Measurements from ENCODE around the gene SENP5. TPM values are rescaled to one million over a fixed set of nuclear protein-coding genes. Genes with fewer than 3 reads are reported as not detected.

The SENP5 gene
- total RNA-seq, 2 donors from 2014 or later: 28.3 to 62.9 TPM

DNA sequence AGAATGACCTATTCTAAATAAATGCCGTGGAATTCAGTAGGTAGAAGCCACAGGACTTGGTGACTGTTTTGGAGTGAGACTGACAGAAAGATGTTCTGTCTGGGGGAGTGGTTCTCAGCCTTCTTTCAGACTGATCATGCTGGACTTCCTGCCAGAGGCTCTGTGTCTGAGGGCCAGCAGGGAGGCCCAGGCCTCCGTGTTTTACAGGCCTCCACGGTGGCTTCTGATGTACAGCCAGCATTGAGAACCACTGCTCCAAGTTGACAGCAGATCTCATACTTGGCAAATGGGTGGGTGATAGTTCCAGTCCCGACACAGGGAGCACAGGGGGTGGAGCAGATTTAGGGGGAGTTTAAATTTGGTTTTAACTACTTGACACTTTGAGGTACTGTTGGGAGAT, 107.6 kb downstream of the SENP5 start:
- Histone ChIP-seq H3K4me1 (replicated peaks) (no peaks in the 10 kb centered on the region), H3K27ac (no peak overlapping the region), H3K9me3 (no peaks in the 10 kb centered on the region), H3K27me3 (replicated peaks; ENCODE audit: insufficient read depth) (no peaks in the 10 kb centered on the region), H3K36me3 (no peaks in the 10 kb centered on the region), H3K4me3 (no peak overlapping the region)
- no peak for TF ChIP-seq POLR2AphosphoS5 (IDR thresholded peaks at IDR 0.05)
- no peak for DNase-seq (ENCODE audit: low spot score)
- WGBS: 49% methylated on average over 4 of the region's 4 CpGs
- intact Hi-C loops (cut with DNase I): no loop called here

DNA sequence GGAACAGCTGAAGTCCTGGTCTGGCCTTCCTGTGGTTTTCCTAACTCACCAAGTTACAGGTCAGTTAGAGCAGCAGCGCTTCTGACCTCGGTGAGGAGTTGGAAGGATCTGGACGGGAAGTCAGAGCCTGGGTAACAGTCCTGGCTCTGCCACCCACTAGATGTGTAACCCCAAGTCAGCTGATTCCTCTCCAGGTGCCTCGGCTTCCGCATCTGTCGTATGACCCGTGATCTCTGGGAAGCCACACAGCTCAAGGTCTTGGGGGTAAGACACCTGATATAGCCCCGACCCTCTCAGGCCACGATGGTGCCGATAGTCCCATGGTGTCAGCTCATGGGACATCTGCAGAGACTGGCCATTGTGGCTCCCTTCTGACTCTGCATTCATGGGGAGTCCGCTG, 109.2 kb downstream of the SENP5 start:
- no peak overlapping the region for H3K4me3 ChIP-seq
- H3K4me1 ChIP-seq (replicated peaks): no peaks in the 10 kb centered on the region
- H3K27me3 ChIP-seq (replicated peaks; ENCODE audit: insufficient read depth): no peaks in the 10 kb centered on the region
- no peak for DNase-seq (ENCODE audit: low spot score)
- intact Hi-C loops (cut with DNase I): no loop called here
- WGBS: 93% methylated on average over 11 of the region's 11 CpGs
- H3K9me3 ChIP-seq: no peaks in the 10 kb centered on the region
- no peak overlapping the region for H3K27ac ChIP-seq
- TF ChIP-seq POLR2A (IDR thresholded peaks at IDR 0.05) (no peak), POLR2AphosphoS5 (IDR thresholded peaks at IDR 0.05) (no peak)
- TF ChIP-seq, protein P1, sequence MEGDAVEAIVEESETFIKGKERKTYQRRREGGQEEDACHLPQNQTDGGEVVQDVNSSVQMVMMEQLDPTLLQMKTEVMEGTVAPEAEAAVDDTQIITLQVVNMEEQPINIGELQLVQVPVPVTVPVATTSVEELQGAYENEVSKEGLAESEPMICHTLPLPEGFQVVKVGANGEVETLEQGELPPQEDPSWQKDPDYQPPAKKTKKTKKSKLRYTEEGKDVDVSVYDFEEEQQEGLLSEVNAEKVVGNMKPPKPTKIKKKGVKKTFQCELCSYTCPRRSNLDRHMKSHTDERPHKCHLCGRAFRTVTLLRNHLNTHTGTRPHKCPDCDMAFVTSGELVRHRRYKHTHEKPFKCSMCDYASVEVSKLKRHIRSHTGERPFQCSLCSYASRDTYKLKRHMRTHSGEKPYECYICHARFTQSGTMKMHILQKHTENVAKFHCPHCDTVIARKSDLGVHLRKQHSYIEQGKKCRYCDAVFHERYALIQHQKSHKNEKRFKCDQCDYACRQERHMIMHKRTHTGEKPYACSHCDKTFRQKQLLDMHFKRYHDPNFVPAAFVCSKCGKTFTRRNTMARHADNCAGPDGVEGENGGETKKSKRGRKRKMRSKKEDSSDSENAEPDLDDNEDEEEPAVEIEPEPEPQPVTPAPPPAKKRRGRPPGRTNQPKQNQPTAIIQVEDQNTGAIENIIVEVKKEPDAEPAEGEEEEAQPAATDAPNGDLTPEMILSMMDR (IDR thresholded peaks at IDR 0.05): no peak
- no peaks in the 10 kb centered on the region for H3K36me3 ChIP-seq

DNA sequence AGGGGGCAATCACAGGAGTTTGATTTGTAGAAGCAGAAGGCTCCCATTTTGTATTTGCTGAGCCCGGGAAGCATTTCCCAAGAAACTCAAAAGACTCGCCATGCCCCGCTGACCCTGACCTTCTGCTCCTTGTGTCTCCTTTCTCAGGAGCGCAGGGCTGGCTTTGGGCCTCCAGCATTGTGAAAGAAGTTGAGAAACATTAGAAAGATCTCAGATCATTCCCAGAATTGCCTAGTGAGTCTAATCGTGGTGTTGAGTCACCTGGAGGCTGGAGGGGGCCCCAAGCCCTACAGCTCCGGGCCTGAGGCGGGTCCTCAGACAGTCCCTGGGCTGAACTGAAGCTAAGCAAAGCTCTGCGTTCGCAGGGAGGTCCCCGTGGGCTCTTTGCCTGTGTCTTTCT, 111.8 kb downstream of the SENP5 start:
- TF ChIP-seq POLR2AphosphoS5 (IDR thresholded peaks at IDR 0.05): no peak
- TF ChIP-seq POLR2A (IDR thresholded peaks at IDR 0.05): no peak
- TF ChIP-seq, protein P1 (IDR thresholded peaks at IDR 0.05): no peak
- no peaks in the 10 kb centered on the region for H3K27me3 ChIP-seq (replicated peaks; ENCODE audit: insufficient read depth)
- intact Hi-C loops (cut with DNase I): no loop called here
- no peak for DNase-seq (ENCODE audit: low spot score)
- 83% methylated on average over 10 of the region's 10 CpGs for WGBS
- H3K27ac ChIP-seq: no peak overlapping the region
- no peak overlapping the region for H3K4me3 ChIP-seq
- no peaks in the 10 kb centered on the region for H3K4me1 ChIP-seq (replicated peaks)
- H3K9me3 ChIP-seq: no peaks in the 10 kb centered on the region
- H3K36me3 ChIP-seq: no peaks in the 10 kb centered on the region

DNA sequence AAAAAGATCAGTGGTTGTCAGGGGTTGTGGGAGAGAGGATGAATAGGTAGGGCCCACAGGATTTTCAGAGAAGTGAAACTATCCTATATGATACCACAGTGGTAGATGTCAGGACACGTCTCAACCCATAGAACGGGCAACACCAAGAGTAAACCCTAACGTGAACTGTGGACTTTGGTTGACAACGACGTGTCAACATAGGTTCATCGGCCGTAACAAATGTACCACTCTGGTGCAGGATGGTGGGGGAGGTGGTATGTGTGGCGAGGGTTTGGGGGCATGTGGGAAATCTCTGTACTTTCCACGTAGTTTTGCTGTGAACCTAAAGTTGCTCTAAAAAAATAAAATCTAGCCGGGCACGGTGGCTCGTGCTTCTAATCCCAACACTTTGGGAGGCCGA, 113.9 kb downstream of the SENP5 start:
- Histone ChIP-seq H3K9me3 (no peaks in the 10 kb centered on the region), H3K4me1 (replicated peaks) (no peaks in the 10 kb centered on the region), H3K27ac (no peak overlapping the region), H3K27me3 (replicated peaks; ENCODE audit: insufficient read depth) (no peaks in the 10 kb centered on the region), H3K36me3 (no peaks in the 10 kb centered on the region), H3K4me3 (no peak overlapping the region)
- WGBS: 94% methylated on average over 13 of the region's 13 CpGs
- intact Hi-C loops (cut with DNase I): no loop called here
- DNase-seq (ENCODE audit: low spot score): no peak
- no peak for TF ChIP-seq POLR2AphosphoS5 (IDR thresholded peaks at IDR 0.05)
- TF ChIP-seq POLR2A (IDR thresholded peaks at IDR 0.05): no peak
- TF ChIP-seq, protein P1 (IDR thresholded peaks at IDR 0.05): no peak

DNA sequence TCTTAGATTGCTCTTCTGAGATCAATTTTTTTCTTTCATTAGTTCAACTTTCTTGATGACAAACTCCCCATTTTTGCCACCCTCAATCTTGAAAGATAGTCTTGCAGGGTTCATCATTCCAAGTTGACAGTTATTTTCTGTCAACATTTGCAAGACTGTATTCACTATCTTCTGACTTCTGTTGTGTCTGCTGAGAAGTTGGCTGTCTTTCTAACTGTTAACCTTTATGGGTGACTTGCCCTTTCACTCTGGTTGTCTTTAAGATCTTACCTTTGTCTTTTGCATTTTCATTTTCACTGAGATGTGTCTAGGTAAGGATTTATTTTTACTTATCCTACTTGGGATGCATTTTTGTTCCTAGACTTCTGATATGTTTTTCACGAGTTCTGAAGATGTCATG, 115.5 kb downstream of the SENP5 start:
- Histone ChIP-seq H3K9me3 (no peaks in the 10 kb centered on the region), H3K36me3 (no peaks in the 10 kb centered on the region), H3K27me3 (replicated peaks; ENCODE audit: insufficient read depth) (no peaks in the 10 kb centered on the region), H3K27ac (no peak overlapping the region), H3K4me3 (no peak overlapping the region), H3K4me1 (replicated peaks) (no peaks in the 10 kb centered on the region)
- DNase-seq (ENCODE audit: low spot score): no peak
- 74% methylated on average over 1 of the region's 1 CpG for whole genome bisulfite sequencing
- intact Hi-C loops (cut with DNase I): no loop called here
- TF ChIP-seq POLR2AphosphoS5 (IDR thresholded peaks at IDR 0.05): no peak
- TF ChIP-seq, protein P1 (IDR thresholded peaks at IDR 0.05): no peak
- no peak for TF ChIP-seq POLR2A (IDR thresholded peaks at IDR 0.05)

Other genes starting within 250 kb of the SENP5 start
- 1 to 10 TPM; 2.0 to 5.5 TPM for gene NRROS, start 228.2 kb upstream of the SENP5 start, total RNA-seq
- gene CEP19, start 155.7 kb upstream of the SENP5 start, total RNA-seq: 1 to 10 TPM; 2.2 to 6.3 TPM
- gene PIGX, start 155.5 kb upstream of the SENP5 start, total RNA-seq: 10 to 100 TPM; 32.6 to 60.4 TPM
- gene PAK2, start 128.1 kb upstream of the SENP5 start, total RNA-seq: 10 to 100 TPM; 37.4 to 48.3 TPM
- 10 to 100 TPM; 35.4 to 38.2 TPM for gene NCBP2, start 74.6 kb downstream of the SENP5 start, total RNA-seq
- gene PIGZ, start 100.9 kb downstream of the SENP5 start, total RNA-seq: 10 to 100 TPM in 1 of 2 donors, 1 to 10 TPM in 1; 4.7 to 11.3 TPM
- gene MELTF, start 161.9 kb downstream of the SENP5 start, total RNA-seq: 1 to 10 TPM; 6.9 to 9.0 TPM

Data from prostate gland (tissue), 2 donors.